Activated CD4-positive, alpha-beta T cell treated with anti-CD3 and anti-CD28 coated beads, Interleukin-2, amount 50 U/mL, for 16 hours (primary cell): ENCODE measurements around the gene KCNH2.

ENCODE experiments used
- DNase-seq: peaks from one replicate; pipeline ENCODE4 v3.0.0-alpha.2; 2020

The KCNH2 gene

GRCh38 chr7:150898475-150899011, 79.6 kb downstream of the KCNH2 start:
- DNase-seq: peak; percentile 75

- DNase-seq: peak; percentile 54
These were observed 80.3 kb downstream of the KCNH2 start for GRCh38 chr7:150897502-150898474.

GRCh38 chr7:150896562-150897209, 81.4 kb downstream of the KCNH2 start:
- DNase-seq: no peak

- DNase-seq: no peak
These were observed 82.3 kb downstream of the KCNH2 start for GRCh38 chr7:150895809-150896208.
